Right kidney (tissue), 1 donor: ENCODE data around the gene GOLGA8M.
"Not testable (repeated sequence)": the region's sequence is repeated elsewhere in the genome, so short reads cannot be mapped to it uniquely, and the experiment has no call there.

ENCODE experiments used
- DNase-seq: peaks from one replicate; pipeline ENCODE4 v3.0.0-alpha.2; 2016

The GOLGA8M gene

GRCh38 chr15:28660750-28661149, 51.5 kb downstream of the GOLGA8M start:
- DNase-seq, result not testable (repeated sequence)

- DNase-seq, result not testable (repeated sequence)
Observed at GRCh38 chr15:28656018-28656360, 56.2 kb downstream of the GOLGA8M start.

GRCh38 chr15:28655329-28656017, 56.7 kb downstream of the GOLGA8M start:
- DNase-seq, result not testable (repeated sequence)

GRCh38 chr15:28654194-28654593, 58.0 kb downstream of the GOLGA8M start:
- DNase-seq, result not testable (repeated sequence)

- DNase-seq, result not testable (repeated sequence)
Observed at GRCh38 chr15:28652538-28652937, 59.7 kb downstream of the GOLGA8M start.
